H9 (cell line): Measurements from ENCODE around the gene INSYN2A. TPM values are rescaled to one million over a fixed set of nuclear protein-coding genes. Genes with fewer than 3 reads are reported as not detected.

Experiments used
- DNase-seq: peaks from one replicate; pipeline ENCODE4 v3.0.0-alpha.2; 2017
- H2AFZ ChIP-seq: one replicate; pipeline ENCODE4 v1.6.1; 2013; ENCODE audit warnings: mild to moderate bottlenecking, low read length, control low read depth, moderate library complexity
- H2AK5ac ChIP-seq: 2 replicates; pipeline ENCODE4 v1.6.1; 2013; ENCODE audit warnings: low read length, control low read depth, mixed read lengths; ENCODE audit not compliant: insufficient read length
- H2BK120ac ChIP-seq: one replicate; pipeline ENCODE4 v1.6.1; 2013; ENCODE audit warnings: low read depth, mild to moderate bottlenecking, low read length, control low read depth, inconsistent platforms; ENCODE audit not compliant: poor library complexity, severe bottlenecking
- H2BK12ac ChIP-seq: 2 replicates; pipeline ENCODE4 v1.6.1; 2013; ENCODE audit warnings: low read length, control low read depth, mixed read lengths, low read depth; ENCODE audit not compliant: insufficient read length
- H2BK15ac ChIP-seq: 2 replicates; pipeline ENCODE4 v1.6.1; 2013; ENCODE audit warnings: low read depth, low read length, control low read depth
- H2BK20ac ChIP-seq: one replicate; pipeline ENCODE4 v1.6.1; 2013; ENCODE audit warnings: low read depth, mild to moderate bottlenecking, low read length, control low read depth, inconsistent platforms; ENCODE audit not compliant: poor library complexity, severe bottlenecking
- H2BK5ac ChIP-seq: 2 replicates; pipeline ENCODE4 v1.6.1; 2013; ENCODE audit warnings: low read length, control low read depth, mixed read lengths; ENCODE audit not compliant: insufficient read length
- H3K14ac ChIP-seq: 2 replicates; pipeline ENCODE4 v1.6.1; 2013; ENCODE audit warnings: low read length, control low read depth; ENCODE audit not compliant: insufficient read depth
- H3K18ac ChIP-seq: 2 replicates; pipeline ENCODE4 v1.6.1; 2013; ENCODE audit warnings: low read depth, mild to moderate bottlenecking, mixed read lengths, low read length, control low read depth; ENCODE audit not compliant: insufficient read length
- H3K23ac ChIP-seq: 2 replicates; pipeline ENCODE4 v1.6.1; 2013; ENCODE audit warnings: low read length, control low read depth, mixed read lengths, low read depth; ENCODE audit not compliant: insufficient read length
- H3K23me2 ChIP-seq: 2 replicates; pipeline ENCODE4 v1.6.1; 2013; ENCODE audit warnings: low read depth, mild to moderate bottlenecking, mixed read lengths, low read length, control low read depth; ENCODE audit not compliant: insufficient read length, poor library complexity, severe bottlenecking
- H3K27ac ChIP-seq: 2 replicates; pipeline ENCODE4 v1.5.1; 2013; ENCODE audit warnings: low read length, control low read depth, mixed read lengths, low read depth; ENCODE audit not compliant: insufficient read length
- H3K27me3 ChIP-seq: 2 replicates; pipeline ENCODE4 v1.6.1; 2013; ENCODE audit warnings: low read length, control low read depth, inconsistent platforms; ENCODE audit not compliant: insufficient read depth
- H3K4ac ChIP-seq: 2 replicates; pipeline ENCODE4 v1.6.1; 2013; ENCODE audit warnings: low read depth, mild to moderate bottlenecking, control low read depth, inconsistent platforms, low read length, moderate library complexity
- H3K4me1 ChIP-seq: 2 replicates; pipeline ENCODE4 v1.6.1; 2013; ENCODE audit warnings: low read length, control low read depth, inconsistent platforms; ENCODE audit not compliant: insufficient read depth
- H3K4me2 ChIP-seq: 2 replicates; pipeline ENCODE4 v1.6.1; 2013; ENCODE audit warnings: low read length, control low read depth, mixed read lengths; ENCODE audit not compliant: insufficient read length, insufficient read depth
- H3K56ac ChIP-seq: 2 replicates; pipeline ENCODE4 v1.6.1; 2013; ENCODE audit warnings: low read depth, mild to moderate bottlenecking, mixed read lengths, low read length, control low read depth; ENCODE audit not compliant: insufficient read length
- H3K79me1 ChIP-seq: 2 replicates; pipeline ENCODE4 v1.6.1; 2013; ENCODE audit warnings: low read depth, mild to moderate bottlenecking, moderate library complexity, low read length, control low read depth, inconsistent platforms; ENCODE audit not compliant: insufficient read depth, poor library complexity, severe bottlenecking
- H3K79me2 ChIP-seq: 2 replicates; pipeline ENCODE4 v1.6.1; 2013; ENCODE audit warnings: low read length, control low read depth, inconsistent platforms; ENCODE audit not compliant: insufficient read depth
- H3K9ac ChIP-seq: 2 replicates; pipeline ENCODE4 v1.6.1; 2013; ENCODE audit warnings: low read length, control low read depth, mixed read lengths; ENCODE audit not compliant: insufficient read length; ENCODE audit errors: extremely low read depth
- H3K9me3 ChIP-seq: one replicate; pipeline ENCODE4 v1.6.1; 2013; ENCODE audit warnings: low read depth, low read length, inconsistent platforms; ENCODE audit not compliant: control insufficient read depth
- H3T11ph ChIP-seq: one replicate; pipeline ENCODE4 v1.6.1; 2013; ENCODE audit warnings: mild to moderate bottlenecking, low read length, control low read depth, inconsistent platforms
- H4K20me1 ChIP-seq: one replicate; pipeline ENCODE4 v1.6.1; 2013; ENCODE audit not compliant: control insufficient read depth, insufficient read length, insufficient read depth
- H4K5ac ChIP-seq: 2 replicates; pipeline ENCODE4 v1.6.1; 2013; ENCODE audit warnings: low read depth, mild to moderate bottlenecking, mixed read lengths, low read length, control low read depth; ENCODE audit not compliant: insufficient read length
- H4K8ac ChIP-seq: replicated peaks from 2 replicates; pipeline ENCODE4 v1.6.1; 2013; ENCODE audit warnings: low read length, control low read depth, mixed read lengths, low read depth; ENCODE audit not compliant: insufficient read length
- H4K91ac ChIP-seq: 2 replicates; pipeline ENCODE4 v1.6.1; 2013; ENCODE audit warnings: low read depth, mild to moderate bottlenecking, moderate library complexity, mixed read lengths, low read length, control low read depth; ENCODE audit not compliant: insufficient read length
- H3K27ac Mint-ChIP-seq, 3 experiments: 2 replicates in 2 of 3; 3 replicates in 1 of 3; pipeline ENCODE4 v1.8.0; 2020 to 2021; ENCODE audit warnings: mixed read lengths in 3 of 3, mild to moderate bottlenecking in 1 of 3, moderate library complexity in 1 of 3
- H3K27me3 Mint-ChIP-seq: 2 replicates; pipeline ENCODE4 v1.8.0; 2021; ENCODE audit warnings: low read depth, mild to moderate bottlenecking, moderate library complexity, mixed read lengths
- H3K36me3 Mint-ChIP-seq, 3 experiments: 2 replicates in 2 of 3; 3 replicates in 1 of 3; pipeline ENCODE4 v1.8.0; 2020 to 2021; ENCODE audit warnings: low read depth in 3 of 3, mixed read lengths in 3 of 3; ENCODE audit not compliant: insufficient read depth in 1 of 3
- H3K4me1 Mint-ChIP-seq, 2 experiments: 2 replicates each; pipeline ENCODE4 v1.8.0; 2020; ENCODE audit warnings: mixed read lengths in 2 of 2
- H3K4me3 Mint-ChIP-seq, 2 experiments: 2 replicates in 1 of 2; 3 replicates in 1 of 2; pipeline ENCODE4 v1.8.0; 2020 to 2021; ENCODE audit warnings: mild to moderate bottlenecking in 2 of 2, mixed read lengths in 2 of 2, moderate library complexity in 1 of 2
- H3K9me3 Mint-ChIP-seq, 2 experiments: 2 replicates in 1 of 2; 3 replicates in 1 of 2; pipeline ENCODE4 v1.8.0; 2020; ENCODE audit warnings: mild to moderate bottlenecking in 2 of 2, mixed read lengths in 2 of 2, moderate library complexity in 1 of 2
- CTCF ChIP-seq: fragments of 200-600 bp; sonication (generic); conservative IDR thresholded peaks from 3 replicates; pipeline ENCODE4 v1.8.0; 2021; ENCODE audit warnings: antibody characterized with exemption, mild to moderate bottlenecking
- WGBS: extraction: QIAGEN DNeasy Blood & Tissue Kit; methylation state at CpG from one replicate; pipeline ENCODE4 v1.1.7; 2013; ENCODE audit warnings: missing lambda C conversion rate, low lambda C conversion rate, mixed read lengths; ENCODE audit not compliant: insufficient read length; ENCODE audit errors: extremely low coverage; 5-methylcytosine and 5-hydroxymethylcytosine counted together
- total RNA-seq: library from RNA; stranded (reverse); gene quantifications from 2 replicates; pipeline ENCODE4 v1.2.1, GENCODE V29; 2021

Gene INSYN2A
- total RNA-seq, 1 experiment from 2014 or later, result 0.09 TPM

DNA sequence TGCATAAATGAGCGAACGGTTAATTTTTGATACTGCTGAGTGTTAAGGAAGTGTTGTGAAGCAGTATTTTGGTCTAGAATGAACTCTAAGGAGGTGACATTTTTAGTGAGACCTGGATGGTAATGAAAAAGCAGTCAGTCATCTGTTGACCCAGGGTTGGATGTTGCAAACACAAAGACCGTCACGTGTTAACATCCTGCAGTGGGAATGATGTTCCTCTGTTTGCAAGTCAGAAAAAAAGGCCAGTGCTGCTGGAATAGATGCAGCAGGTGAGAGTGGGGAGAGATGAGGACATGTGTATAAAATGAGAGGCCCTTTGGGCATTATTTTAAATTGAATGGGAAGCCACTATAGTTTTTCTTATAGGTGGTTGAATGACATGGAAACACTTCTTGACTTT, 39.3 kb downstream of the INSYN2A start:
- no CpG with 5 or more reads among the region's 4 CpGs for WGBS
- no peak overlapping the region for H3K4me2 ChIP-seq
- no peak overlapping the region for H3K23ac ChIP-seq

More for the DNA sequence above, 39.3 kb downstream of the INSYN2A start:
- Histone ChIP-seq H2BK12ac (no peak overlapping the region), H2BK120ac (no peak overlapping the region), H3K4ac (no peak overlapping the region), H3K9ac (no peak overlapping the region), H3K18ac (no peak overlapping the region), H4K91ac (no peak overlapping the region), H3K23me2 (no peaks in the 10 kb centered on the region), H3K9me3 (no peaks in the 10 kb centered on the region), H3K79me2 (no peaks in the 10 kb centered on the region), H3K79me1 (no peaks in the 10 kb centered on the region), H4K5ac (no peak overlapping the region), H2BK15ac (no peak overlapping the region), H2AK5ac (no peak overlapping the region), H4K8ac (no peak overlapping the region), H2BK5ac (no peak overlapping the region), H3K4me1 (peaks cover 7% of the 10 kb centered on the region; the same call in 1 of the 2 replicates), H2BK20ac (no peak overlapping the region), H3K56ac (no peak overlapping the region), H3T11ph (no peak overlapping the region), H4K20me1 (no peaks in the 10 kb centered on the region), H3K14ac (no peak overlapping the region), H2AFZ (no peak overlapping the region), H3K27me3 (no peaks in the 10 kb centered on the region), H3K27ac (no peak overlapping the region)
- Mint-ChIP-seq H3K36me3 (no peaks in the 10 kb centered on the region; a peak in 1 of 7 replicates), H3K9me3 (no peaks in the 10 kb centered on the region), H3K4me1 (peaks cover 14 to 23% of the 10 kb centered on the region in 2 experiments), H3K27ac (no peak overlapping the region; a peak in 1 of 7 replicates), H3K4me3 (no peak overlapping the region), H3K27me3 (no peaks in the 10 kb centered on the region)
- no peak for DNase-seq
- no peak for TF ChIP-seq CTCF
